ENCODE measurements around the gene RPTOR.
"Not testable (repeated sequence)": the region's sequence is repeated elsewhere in the genome, so short reads cannot be mapped to it uniquely, and the experiment has no call there.

Gene RPTOR

GRCh38 chr17:80608326-80608725 lies 63.7 kb downstream of the RPTOR start:
- H3K27me3 Mint-ChIP-seq = no peaks in the 10 kb centered on the region
- H3K4me1 Mint-ChIP-seq = peaks cover 85% of the 10 kb centered on the region
- peaks cover 4% of the 10 kb centered on the region for H3K36me3 Mint-ChIP-seq
- no peaks in the 10 kb centered on the region for H3K9me3 Mint-ChIP-seq
- no peak overlapping the region for H3K4me3 Mint-ChIP-seq
- no peak overlapping the region for H3K27ac Mint-ChIP-seq

- Mint-ChIP-seq H3K4me1 (peaks cover 85% of the 10 kb centered on the region), H3K27me3 (no peaks in the 10 kb centered on the region), H3K9me3 (no peaks in the 10 kb centered on the region), H3K27ac (no peak overlapping the region), H3K36me3 (peaks cover 4% of the 10 kb centered on the region), H3K4me3 (peak overlapping the region; percentile 42)
These were observed 65.1 kb downstream of the RPTOR start for GRCh38 chr17:80609757-80610156.

GRCh38 chr17:80611816-80612215 lies 67.2 kb downstream of the RPTOR start:
- Mint-ChIP-seq H3K9me3 (no peaks in the 10 kb centered on the region), H3K4me1 (peaks cover 80% of the 10 kb centered on the region), H3K4me3 (no peak overlapping the region), H3K36me3 (peaks cover 4% of the 10 kb centered on the region), H3K27ac (no peak overlapping the region), H3K27me3 (no peaks in the 10 kb centered on the region)

GRCh38 chr17:80612997-80613731 lies 68.5 kb downstream of the RPTOR start:
- Mint-ChIP-seq H3K4me3 (no peak overlapping the region), H3K36me3 (peaks cover 3% of the 10 kb centered on the region), H3K4me1 (peaks cover 73% of the 10 kb centered on the region), H3K9me3 (no peaks in the 10 kb centered on the region), H3K27ac (peak overlapping the region; percentile 24), H3K27me3 (no peaks in the 10 kb centered on the region)

- peak overlapping the region; percentile 24 for H3K27ac Mint-ChIP-seq
- peaks cover 3% of the 10 kb centered on the region for H3K36me3 Mint-ChIP-seq
- no peaks in the 10 kb centered on the region for H3K27me3 Mint-ChIP-seq
- peaks cover 76% of the 10 kb centered on the region for H3K4me1 Mint-ChIP-seq
- H3K4me3 Mint-ChIP-seq = no peak overlapping the region
- no peaks in the 10 kb centered on the region for H3K9me3 Mint-ChIP-seq
These were observed 69.1 kb downstream of the RPTOR start for GRCh38 chr17:80613732-80614071.

GRCh38 chr17:80614332-80615047 lies 69.9 kb downstream of the RPTOR start:
- Mint-ChIP-seq H3K4me3 (peak overlapping the region; percentile 58), H3K36me3 (peaks cover 3% of the 10 kb centered on the region), H3K27ac (peak overlapping the region; percentile 94), H3K27me3 (no peaks in the 10 kb centered on the region), H3K4me1 (peaks cover 77% of the 10 kb centered on the region), H3K9me3 (no peaks in the 10 kb centered on the region)

- H3K9me3 Mint-ChIP-seq = no peaks in the 10 kb centered on the region
- H3K4me3 Mint-ChIP-seq = no peak overlapping the region
- H3K27ac Mint-ChIP-seq = peak overlapping the region; percentile 69
- H3K4me1 Mint-ChIP-seq = peaks cover 73% of the 10 kb centered on the region
- H3K27me3 Mint-ChIP-seq = no peaks in the 10 kb centered on the region
- H3K36me3 Mint-ChIP-seq = no peaks in the 10 kb centered on the region
These were observed 70.7 kb downstream of the RPTOR start for GRCh38 chr17:80615376-80615775.

- H3K36me3 Mint-ChIP-seq = no peaks in the 10 kb centered on the region
- no peaks in the 10 kb centered on the region for H3K9me3 Mint-ChIP-seq
- H3K27me3 Mint-ChIP-seq = no peaks in the 10 kb centered on the region
- H3K27ac Mint-ChIP-seq = peak overlapping the region; percentile 30
- no peak overlapping the region for H3K4me3 Mint-ChIP-seq
- peaks cover 71% of the 10 kb centered on the region for H3K4me1 Mint-ChIP-seq
These were observed 72.1 kb downstream of the RPTOR start for GRCh38 chr17:80616705-80617104.

GRCh38 chr17:80618304-80618703 lies 73.7 kb downstream of the RPTOR start:
- H3K27ac Mint-ChIP-seq = peak overlapping the region; percentile 46
- no peaks in the 10 kb centered on the region for H3K27me3 Mint-ChIP-seq
- H3K36me3 Mint-ChIP-seq = no peaks in the 10 kb centered on the region
- H3K4me1 Mint-ChIP-seq = peaks cover 70% of the 10 kb centered on the region
- peak overlapping the region; percentile 36 for H3K4me3 Mint-ChIP-seq
- no peaks in the 10 kb centered on the region for H3K9me3 Mint-ChIP-seq

GRCh38 chr17:80619535-80620235 lies 75.0 kb downstream of the RPTOR start:
- Mint-ChIP-seq H3K4me3 (no peak overlapping the region), H3K9me3 (no peaks in the 10 kb centered on the region), H3K4me1 (peaks cover 56% of the 10 kb centered on the region), H3K27me3 (no peaks in the 10 kb centered on the region), H3K36me3 (peaks cover under 1% of the 10 kb centered on the region), H3K27ac (no peak overlapping the region)

- Mint-ChIP-seq H3K36me3 (peaks cover 7% of the 10 kb centered on the region), H3K9me3 (no peaks in the 10 kb centered on the region), H3K4me1 (peaks cover 42% of the 10 kb centered on the region), H3K27me3 (no peaks in the 10 kb centered on the region), H3K4me3 (no peak overlapping the region), H3K27ac (peak overlapping the region; percentile 55)
These were observed 76.8 kb downstream of the RPTOR start for GRCh38 chr17:80621335-80621996.

- H3K36me3 Mint-ChIP-seq = peaks cover 10% of the 10 kb centered on the region
- H3K4me3 Mint-ChIP-seq = peak overlapping the region; percentile 30
- peak overlapping the region; percentile 55 for H3K27ac Mint-ChIP-seq
- peaks cover 42% of the 10 kb centered on the region for H3K4me1 Mint-ChIP-seq
- H3K9me3 Mint-ChIP-seq = no peaks in the 10 kb centered on the region
- no peaks in the 10 kb centered on the region for H3K27me3 Mint-ChIP-seq
These were observed 77.3 kb downstream of the RPTOR start for GRCh38 chr17:80621997-80622357.

GRCh38 chr17:80624864-80625263 lies 80.2 kb downstream of the RPTOR start:
- H3K27ac Mint-ChIP-seq = peak overlapping the region; percentile 79
- no peaks in the 10 kb centered on the region for H3K27me3 Mint-ChIP-seq
- H3K4me1 Mint-ChIP-seq = peaks cover 28% of the 10 kb centered on the region
- no peaks in the 10 kb centered on the region for H3K9me3 Mint-ChIP-seq
- no peak overlapping the region for H3K4me3 Mint-ChIP-seq
- H3K36me3 Mint-ChIP-seq = peaks cover 13% of the 10 kb centered on the region

- Mint-ChIP-seq H3K4me3 (no peak overlapping the region), H3K4me1 (peaks cover 28% of the 10 kb centered on the region), H3K27me3 (no peaks in the 10 kb centered on the region), H3K9me3 (no peaks in the 10 kb centered on the region), H3K36me3 (peaks cover 13% of the 10 kb centered on the region), H3K27ac (no peak overlapping the region)
These were observed 81.0 kb downstream of the RPTOR start for GRCh38 chr17:80625627-80626026.

- not testable (repeated sequence) for H3K9me3 Mint-ChIP-seq, H3K27me3 Mint-ChIP-seq, H3K27ac Mint-ChIP-seq, H3K4me3 Mint-ChIP-seq
- Mint-ChIP-seq H3K36me3 (peaks cover 15% of the 10 kb centered on the region), H3K4me1 (peaks cover 23% of the 10 kb centered on the region)
These were observed 84.2 kb downstream of the RPTOR start for GRCh38 chr17:80628881-80629280.
